CD8-positive, alpha-beta memory T cell (primary cell): ENCODE results near the gene METTL2B. TPM values are rescaled to one million over a fixed set of nuclear protein-coding genes. Genes with fewer than 3 reads are reported as not detected.

Experiments
- CTCF ChIA-PET: fragments of 350-600 bp; sonication (Branson Sonifier 250); formaldehyde crosslinking; loops from one replicate; lab custom pipeline; 2021; ENCODE audit warnings: antibody characterized with exemption; lab: Charles Lee
- POLR2A ChIA-PET: fragments of 350-600 bp; sonication (Branson Sonifier 250); formaldehyde crosslinking; loops from one replicate; lab custom pipeline; 2021; ENCODE audit warnings: antibody characterized with exemption; lab: Charles Lee
- DNase-seq, 5 donors: peaks; one replicate each; pipeline versions ENCODE4 v3.0.0 to v3.0.0-alpha.2; 2020 to 2022; ENCODE audit warnings: mixed read lengths in 1 of 5
- H3K27ac ChIP-seq: one replicate; pipeline ENCODE4 v1.7.0; 2013; ENCODE audit warnings: low read depth, mild to moderate bottlenecking, low read length, moderate library complexity
- H3K27me3 ChIP-seq: 2 replicates; pipeline ENCODE4 v1.7.0; 2013; ENCODE audit warnings: low read length, mild to moderate bottlenecking; ENCODE audit not compliant: insufficient read depth, poor library complexity, severe bottlenecking
- H3K36me3 ChIP-seq: 2 replicates; pipeline ENCODE4 v1.7.0; 2013; ENCODE audit warnings: mild to moderate bottlenecking, low read length, moderate library complexity; ENCODE audit not compliant: insufficient read depth
- H3K4me1 ChIP-seq: 2 replicates; pipeline ENCODE4 v1.7.0; 2013; ENCODE audit warnings: mild to moderate bottlenecking, low read length, moderate library complexity; ENCODE audit not compliant: insufficient read depth
- H3K4me3 ChIP-seq: 2 replicates; pipeline ENCODE4 v1.7.0; 2013; ENCODE audit warnings: mild to moderate bottlenecking, low read length
- H3K9me3 ChIP-seq: 2 replicates; pipeline ENCODE4 v1.7.0; 2013; ENCODE audit warnings: mild to moderate bottlenecking, low read length
- H3K27ac Mint-ChIP-seq, 8 donors: one replicate each; pipeline ENCODE4 v1.8.0; 2020 to 2021; ENCODE audit warnings: mixed read lengths in 8 of 8, mild to moderate bottlenecking in 6 of 8, inconsistent platforms in 3 of 8, moderate library complexity in 3 of 8
- H3K27me3 Mint-ChIP-seq, 2 donors: one replicate each; pipeline ENCODE4 v1.8.0; 2020 to 2021; ENCODE audit warnings: mixed read lengths in 2 of 2, mild to moderate bottlenecking in 1 of 2, moderate library complexity in 1 of 2
- H3K36me3 Mint-ChIP-seq, 3 donors: one replicate each; pipeline ENCODE4 v1.8.0; 2020 to 2021; ENCODE audit warnings: mixed read lengths in 3 of 3, inconsistent platforms in 1 of 3, mild to moderate bottlenecking in 1 of 3
- H3K4me1 Mint-ChIP-seq, 3 donors: one replicate each; pipeline ENCODE4 v1.8.0; 2020 to 2021; ENCODE audit warnings: mixed read lengths in 3 of 3, inconsistent platforms in 1 of 3, mild to moderate bottlenecking in 1 of 3
- H3K4me3 Mint-ChIP-seq, 7 donors: one replicate each; pipeline ENCODE4 v1.8.0; 2020 to 2021; ENCODE audit warnings: mixed read lengths in 7 of 7, mild to moderate bottlenecking in 6 of 7, moderate library complexity in 4 of 7, inconsistent platforms in 2 of 7
- H3K9me3 Mint-ChIP-seq, 5 donors: one replicate each; pipeline ENCODE4 v1.8.0; 2020 to 2022; ENCODE audit warnings: mixed read lengths in 5 of 5, mild to moderate bottlenecking in 3 of 5, moderate library complexity in 2 of 5, inconsistent platforms in 1 of 5
- polyA plus RNA-seq: library from polyadenylated mRNA; unstranded; fragments of 300-500 nt; fragmentation: Illumina TruSeq; gene quantifications from one replicate; pipeline ENCODE4 v1.2.3, GENCODE V29; 2021
- total RNA-seq, 2 experiments: library from RNA; stranded (reverse); gene quantifications; one replicate each; pipeline ENCODE4 v1.2.3, GENCODE V29; 2021

The METTL2B gene
- total and polyA plus RNA-seq, 3 experiments from 2014 or later = 38.3 to 59.5 (median 58.6) TPM

DNA sequence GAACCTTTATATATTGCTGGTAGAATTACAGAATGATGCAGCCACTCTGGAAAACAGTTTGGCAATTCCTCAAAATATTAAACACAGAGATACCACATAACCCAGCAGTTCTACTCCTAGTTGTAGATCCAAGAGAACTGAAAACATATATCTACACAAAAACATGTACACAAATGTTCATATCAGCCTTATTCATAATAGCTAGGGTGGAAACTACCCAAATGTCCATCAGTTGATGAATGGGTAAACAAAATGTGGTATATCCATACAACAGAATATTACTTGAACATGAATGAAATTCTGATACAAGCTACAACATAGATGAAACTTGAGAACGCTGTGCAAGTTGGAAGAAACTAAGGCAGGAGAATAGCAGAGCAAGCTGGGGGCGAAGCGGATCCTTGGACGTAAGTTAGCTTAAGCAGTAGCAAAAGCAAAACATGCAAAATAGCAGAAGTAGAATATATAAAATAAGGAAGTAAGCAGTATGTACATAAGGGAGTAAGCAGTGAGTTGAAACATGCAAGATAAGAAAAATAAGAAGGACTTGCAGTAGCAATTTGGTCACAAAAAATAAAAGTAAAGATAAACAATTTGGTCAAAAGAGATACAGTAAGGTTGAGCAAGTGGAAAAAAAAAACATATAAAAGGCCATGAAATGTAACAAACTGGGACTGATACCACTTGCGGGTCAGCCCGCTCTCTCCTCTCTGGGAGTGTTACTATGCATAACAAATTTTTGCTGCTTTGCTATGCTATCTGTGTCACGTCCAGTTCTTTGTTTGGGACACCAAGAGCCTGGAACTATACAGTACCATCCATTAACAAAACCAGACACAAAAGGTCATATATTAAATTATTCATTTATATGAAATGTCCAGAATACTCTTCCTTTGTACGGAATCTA, 38.9 kb upstream of the METTL2B start:
- POLR2A ChIA-PET = no interaction called here

GRCh38 chr7:128442356-128442755, 34.2 kb upstream of the METTL2B start:
- H3K4me1 ChIP-seq = no peaks in the 10 kb centered on the region
- no peak overlapping the region for H3K4me3 ChIP-seq
- peaks cover 0 to 4% (median 0%) of the 10 kb centered on the region in 3 donors for H3K4me1 Mint-ChIP-seq
- no peaks in the 10 kb centered on the region for H3K27me3 ChIP-seq
- H3K4me3 Mint-ChIP-seq = no peak overlapping the region
- H3K9me3 Mint-ChIP-seq = no peaks in the 10 kb centered on the region
- H3K27ac Mint-ChIP-seq = no peak overlapping the region
- no peaks in the 10 kb centered on the region for H3K36me3 ChIP-seq
- CTCF ChIA-PET = interaction anchor here (1.2 to 1.4 kb wide), 2 partner anchors 18 to 24 kb away, joined by 3 read pairs; no protein-coding TSS in a partner anchor
- H3K27me3 Mint-ChIP-seq = no peaks in the 10 kb centered on the region
- H3K9me3 ChIP-seq = no peaks in the 10 kb centered on the region
- no peak overlapping the region for H3K27ac ChIP-seq
- DNase-seq = no peak
- no peaks in the 10 kb centered on the region for H3K36me3 Mint-ChIP-seq
- POLR2A ChIA-PET = no interaction called here

More for the DNA sequence above, 38.9 kb upstream of the METTL2B start:
- Mint-ChIP-seq H3K27me3 (peaks cover 0 to 2% of the 10 kb centered on the region in 2 donors), H3K36me3 (no peaks in the 10 kb centered on the region), H3K4me3 (no peak overlapping the region), H3K27ac (no peak overlapping the region), H3K9me3 (no peaks in the 10 kb centered on the region), H3K4me1 (no peaks in the 10 kb centered on the region)
- Histone ChIP-seq H3K36me3 (no peaks in the 10 kb centered on the region), H3K4me3 (no peak overlapping the region), H3K4me1 (no peaks in the 10 kb centered on the region), H3K9me3 (no peaks in the 10 kb centered on the region), H3K27me3 (no peaks in the 10 kb centered on the region), H3K27ac (peak overlapping the region; percentile 51)
- CTCF ChIA-PET = interaction anchor here (1.3 kb wide), 1 partner anchor 10 kb away, joined by 6 read pairs; no protein-coding TSS in a partner anchor
- DNase-seq = no peak

- Histone ChIP-seq H3K36me3 (no peaks in the 10 kb centered on the region), H3K4me1 (no peaks in the 10 kb centered on the region), H3K4me3 (no peak overlapping the region), H3K27me3 (no peaks in the 10 kb centered on the region), H3K9me3 (no peaks in the 10 kb centered on the region), H3K27ac (no peak overlapping the region)
- Mint-ChIP-seq H3K4me1 (peaks cover 0 to 4% (median 0%) of the 10 kb centered on the region in 3 donors), H3K36me3 (no peaks in the 10 kb centered on the region), H3K27ac (peak overlapping the region in 4 of 8 donors; percentile 17 to 76 (median 31)), H3K4me3 (no peak overlapping the region), H3K27me3 (no peaks in the 10 kb centered on the region), H3K9me3 (no peaks in the 10 kb centered on the region)
- DNase-seq = no peak
- ChIA-PET POLR2A (no interaction called here), CTCF (interaction anchor here (0.6 to 1.6 kb wide), 5 partner anchors 16 to 46 kb away, joined by 3 to 6 read pairs (median 5); no protein-coding TSS in a partner anchor)
These were observed 32.5 kb upstream of the METTL2B start for GRCh38 chr7:128443831-128444600.

DNA sequence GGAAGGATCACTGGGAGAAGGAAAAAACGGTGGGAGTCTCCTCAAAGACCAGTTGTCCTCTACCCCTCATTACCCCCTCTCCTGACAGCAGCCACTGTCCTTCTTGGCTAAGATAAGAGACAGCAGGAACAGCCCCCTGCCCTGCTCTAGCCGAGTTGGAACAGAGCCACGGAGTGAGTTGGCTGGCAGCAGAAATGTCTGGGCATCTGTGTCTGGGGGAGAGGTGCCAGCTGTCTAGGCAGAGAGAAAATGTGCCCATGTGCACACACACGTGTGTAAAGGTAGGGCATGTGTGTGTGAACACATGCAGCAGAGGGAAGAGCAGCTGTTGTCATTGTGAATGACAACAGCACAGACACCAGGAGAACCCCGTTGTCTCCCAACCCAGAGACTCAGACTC, 30.2 kb upstream of the METTL2B start:
- Mint-ChIP-seq H3K9me3 (no peaks in the 10 kb centered on the region), H3K4me1 (peaks cover 0 to 4% (median 0%) of the 10 kb centered on the region in 3 donors), H3K4me3 (no peak overlapping the region), H3K27ac (no peak overlapping the region), H3K36me3 (no peaks in the 10 kb centered on the region), H3K27me3 (no peaks in the 10 kb centered on the region)
- Histone ChIP-seq H3K9me3 (no peaks in the 10 kb centered on the region), H3K4me3 (no peak overlapping the region), H3K36me3 (no peaks in the 10 kb centered on the region), H3K27me3 (no peaks in the 10 kb centered on the region), H3K4me1 (no peaks in the 10 kb centered on the region), H3K27ac (no peak overlapping the region)
- ChIA-PET CTCF (no interaction called here), POLR2A (no interaction called here)
- DNase-seq = no peak

DNA sequence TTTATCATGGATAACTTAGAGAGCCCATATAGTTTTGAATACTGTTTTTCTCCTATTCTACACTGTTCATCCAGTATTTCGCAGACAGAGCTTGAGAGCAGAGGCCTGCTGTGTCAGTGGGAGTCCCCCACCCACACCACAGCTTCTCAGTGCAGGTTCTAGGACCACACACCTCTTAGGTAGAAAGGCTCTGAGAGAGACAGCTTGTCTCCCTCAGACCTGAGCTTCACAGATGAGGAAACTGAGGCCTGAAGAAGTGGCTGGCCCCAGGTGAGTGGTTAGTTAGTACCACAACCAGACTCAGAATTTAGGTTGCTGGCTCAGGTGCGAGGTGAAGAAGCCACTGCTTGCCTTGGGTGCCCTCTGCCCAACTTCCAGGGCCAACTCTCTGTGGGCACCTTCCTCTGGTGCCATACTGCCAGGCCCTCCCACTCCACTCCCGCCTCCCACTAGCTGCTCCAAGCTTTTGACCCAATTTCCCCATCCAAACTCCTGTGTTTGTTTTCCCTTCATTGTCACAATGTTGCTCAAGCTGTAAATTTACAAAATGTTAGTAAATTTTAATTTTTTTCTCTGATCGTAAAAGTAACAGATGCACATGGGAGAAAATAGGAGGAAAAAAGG, 28.5 kb upstream of the METTL2B start:
- ChIA-PET POLR2A (no interaction called here), CTCF (interaction anchor here (1.8 to 2.1 kb wide), 2 partner anchors 12 to 21 kb away, joined by 8 to 9 read pairs; no protein-coding TSS in a partner anchor)
- H3K36me3 ChIP-seq = no peaks in the 10 kb centered on the region
- H3K4me3 Mint-ChIP-seq = no peak overlapping the region
- H3K27me3 ChIP-seq = no peaks in the 10 kb centered on the region
- no peaks in the 10 kb centered on the region for H3K4me1 ChIP-seq
- DNase-seq = no peak
- no peaks in the 10 kb centered on the region for H3K36me3 Mint-ChIP-seq
- H3K9me3 Mint-ChIP-seq = no peaks in the 10 kb centered on the region
- peaks cover 0 to 9% of the 10 kb centered on the region in 2 donors for H3K27me3 Mint-ChIP-seq
- peaks cover 0 to 4% (median 0%) of the 10 kb centered on the region in 3 donors for H3K4me1 Mint-ChIP-seq
- H3K9me3 ChIP-seq = no peaks in the 10 kb centered on the region
- H3K27ac ChIP-seq = no peak overlapping the region
- H3K4me3 ChIP-seq = no peak overlapping the region
- no peak overlapping the region for H3K27ac Mint-ChIP-seq

DNA sequence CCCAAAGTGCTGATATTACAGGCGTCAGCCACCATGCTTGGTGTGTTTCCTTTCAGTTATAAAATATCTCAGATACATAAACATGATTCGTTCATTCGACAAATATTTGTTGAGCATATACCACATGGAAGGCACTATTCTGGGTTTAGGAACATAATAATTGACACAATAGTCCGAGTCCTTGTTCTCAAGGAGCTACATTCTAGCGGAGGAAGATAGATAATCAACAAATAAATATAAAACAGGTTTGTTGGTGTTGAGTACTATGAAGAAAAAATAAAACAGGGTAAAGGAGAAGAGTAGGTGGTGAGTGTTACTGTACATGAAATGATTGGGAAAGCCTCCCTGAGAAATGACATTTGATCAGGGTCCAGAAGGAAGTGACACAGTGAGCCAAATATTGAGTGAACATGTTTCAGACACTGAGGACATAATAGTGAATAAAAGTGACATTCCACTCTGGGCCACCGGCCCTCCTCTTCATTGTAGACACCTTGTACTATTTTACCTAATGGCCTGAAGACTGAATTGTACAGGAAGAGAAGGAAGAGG, 27.7 kb upstream of the METTL2B start:
- no peaks in the 10 kb centered on the region for H3K36me3 Mint-ChIP-seq
- H3K9me3 Mint-ChIP-seq = no peaks in the 10 kb centered on the region
- H3K4me1 Mint-ChIP-seq = peaks cover 0 to 4% (median 0%) of the 10 kb centered on the region in 3 donors
- Histone ChIP-seq H3K9me3 (no peaks in the 10 kb centered on the region), H3K4me3 (no peak overlapping the region), H3K36me3 (no peaks in the 10 kb centered on the region), H3K27ac (no peak overlapping the region), H3K27me3 (no peaks in the 10 kb centered on the region), H3K4me1 (no peaks in the 10 kb centered on the region)
- peaks cover 0 to 9% of the 10 kb centered on the region in 2 donors for H3K27me3 Mint-ChIP-seq
- H3K4me3 Mint-ChIP-seq = no peak overlapping the region
- POLR2A ChIA-PET = no interaction called here
- H3K27ac Mint-ChIP-seq = no peak overlapping the region
- CTCF ChIA-PET = interaction anchor here (1.8 to 2.1 kb wide), 2 partner anchors 11 to 22 kb away, joined by 8 to 9 read pairs; no protein-coding TSS in a partner anchor
- no peak for DNase-seq

GRCh38 chr7:128450409-128450808, 26.1 kb upstream of the METTL2B start:
- no peak overlapping the region for H3K27ac Mint-ChIP-seq
- no peak for DNase-seq
- H3K27me3 Mint-ChIP-seq = peaks cover 3 to 9% of the 10 kb centered on the region in 2 donors
- Histone ChIP-seq H3K36me3 (no peaks in the 10 kb centered on the region), H3K27me3 (no peaks in the 10 kb centered on the region), H3K27ac (no peak overlapping the region), H3K4me3 (no peak overlapping the region), H3K9me3 (no peaks in the 10 kb centered on the region), H3K4me1 (peaks cover 5% of the 10 kb centered on the region)
- ChIA-PET CTCF (interaction anchor here (0.6 kb wide), 1 partner anchor 24 kb away, joined by 3 read pairs; no protein-coding TSS in a partner anchor), POLR2A (no interaction called here)
- no peaks in the 10 kb centered on the region for H3K9me3 Mint-ChIP-seq
- peaks cover 0 to 1% (median 0%) of the 10 kb centered on the region in 3 donors for H3K36me3 Mint-ChIP-seq
- peaks cover 4 to 5% (median 5%) of the 10 kb centered on the region in 3 donors for H3K4me1 Mint-ChIP-seq
- no peak overlapping the region for H3K4me3 Mint-ChIP-seq
